ENCODE measurements around the gene SNORC.

GRCh38 chr2:232876978-232877441 is 6.9 kb downstream of the SNORC start:
- TF ChIP-seq YY1 (IDR thresholded peaks at IDR 0.05; ENCODE audit: insufficient read depth, insufficient read length): no peak
- no peak for TF ChIP-seq ZNF274 (IDR thresholded peaks at IDR 0.05; ENCODE audit: low read depth, low read length)

All from NT2/D1 (cell line).